ENCODE measurements around the gene CYCS.
"Not testable (repeated sequence)": the region's sequence is repeated elsewhere in the genome, so short reads cannot be mapped to it uniquely, and the experiment has no call there.

CYCS gene

GRCh38 chr7:25117226-25118047, 7.6 kb downstream of the CYCS start:
- DNase-seq, result peak; percentile 44

- DNase-seq, result no peak
Observed at GRCh38 chr7:25116621-25117020, 8.4 kb downstream of the CYCS start.

- not testable (repeated sequence) for DNase-seq
Observed at GRCh38 chr7:25110514-25110913, 14.5 kb downstream of the CYCS start.

- DNase-seq, result no peak
Observed at GRCh38 chr7:25109276-25109675, 15.8 kb downstream of the CYCS start.

- DNase-seq, result no peak
Observed at GRCh38 chr7:25105911-25106310, 19.1 kb downstream of the CYCS start.

GRCh38 chr7:25103773-25104172, 21.3 kb downstream of the CYCS start:
- DNase-seq, result no peak

GRCh38 chr7:25101817-25102216, 23.2 kb downstream of the CYCS start:
- DNase-seq, result no peak

GRCh38 chr7:25098096-25099046, 26.7 kb downstream of the CYCS start:
- DNase-seq, result peak; percentile 76

- DNase-seq, result no peak
Observed at GRCh38 chr7:25095516-25096345, 29.3 kb downstream of the CYCS start.

- peak; percentile 89 for DNase-seq
Observed at GRCh38 chr7:25093268-25093826, 31.7 kb downstream of the CYCS start.

GRCh38 chr7:25091779-25092178, 33.3 kb downstream of the CYCS start:
- DNase-seq, result no peak

- DNase-seq, result no peak
Observed at GRCh38 chr7:25091176-25091575, 33.9 kb downstream of the CYCS start.

- DNase-seq, result no peak
Observed at GRCh38 chr7:25090374-25090773, 34.7 kb downstream of the CYCS start.

- DNase-seq, result no peak
Observed at GRCh38 chr7:25087855-25088254, 37.2 kb downstream of the CYCS start.

GRCh38 chr7:25084821-25085220, 40.2 kb downstream of the CYCS start:
- no peak for DNase-seq

GRCh38 chr7:25083201-25083600, 41.9 kb downstream of the CYCS start:
- no peak for DNase-seq

- not testable (repeated sequence) for DNase-seq
Observed at GRCh38 chr7:25082041-25082440, 43.0 kb downstream of the CYCS start.

GRCh38 chr7:25077096-25077495, 48.0 kb downstream of the CYCS start:
- no peak for DNase-seq

- DNase-seq, result peak; percentile 20
Observed at GRCh38 chr7:25075459-25075858, 49.6 kb downstream of the CYCS start.

GRCh38 chr7:25073451-25073850, 51.6 kb downstream of the CYCS start:
- no peak for DNase-seq
